Hindlimb muscle (tissue), 1 donor: Measurements from ENCODE around the gene ICAM4. TPM values are rescaled to one million over a fixed set of nuclear protein-coding genes. Genes with fewer than 3 reads are reported as not detected.
"Not testable (repeated sequence)": the region's sequence is repeated elsewhere in the genome, so short reads cannot be mapped to it uniquely, and the experiment has no call there.

Experiments used
- DNase-seq: peaks from one replicate; pipeline ENCODE4 v3.0.0-alpha.2; 2013
- polyA plus RNA-seq: library from polyadenylated mRNA; unstranded; fragments of 120-200 nt; gene quantifications from one replicate; pipeline ENCODE4 v1.2.1, GENCODE V29; 2013; ENCODE audit not compliant: insufficient read length

ICAM4 gene
- polyA plus RNA-seq, 1 donor, result 0.45 TPM

DNA sequence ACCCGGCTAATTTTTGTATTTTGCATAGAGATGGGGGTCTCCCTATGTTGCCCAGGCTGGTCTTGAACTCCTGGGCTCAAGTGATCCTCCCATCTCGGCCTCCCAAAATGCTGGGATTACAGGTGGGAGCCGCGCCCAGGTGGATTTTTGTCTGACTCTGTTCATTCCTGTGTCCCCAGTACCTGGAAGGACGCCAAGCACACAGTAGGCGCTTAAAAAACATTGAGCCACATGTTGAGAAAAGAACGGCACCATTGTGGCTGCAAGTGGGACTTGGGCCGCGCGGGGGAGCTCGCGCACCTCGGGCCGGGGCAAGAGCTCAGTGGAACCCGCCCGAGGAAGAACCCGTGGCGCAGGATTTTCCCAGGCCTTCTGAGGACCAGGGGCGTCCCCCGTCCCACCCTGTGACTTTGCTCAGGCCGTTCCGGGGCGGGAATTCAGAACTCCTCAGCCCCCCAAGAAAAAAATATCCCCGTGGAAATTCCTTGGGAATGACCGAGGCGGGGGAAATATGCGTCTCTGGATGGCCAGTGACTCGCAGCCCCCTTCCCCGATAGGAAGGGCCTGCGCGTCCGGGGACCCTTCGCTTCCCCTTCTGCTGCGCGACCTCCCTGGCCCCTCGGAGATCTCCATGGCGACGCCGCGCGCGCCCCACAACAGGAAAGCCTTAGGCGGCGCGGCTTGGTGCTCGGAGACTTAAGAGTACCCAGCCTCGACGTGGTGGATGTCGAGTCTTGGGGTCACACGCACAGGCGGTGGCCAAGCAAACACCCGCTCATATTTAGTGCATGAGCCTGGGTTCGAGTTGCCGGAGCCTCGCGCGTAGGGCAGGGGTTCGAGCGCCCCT is 17.2 kb upstream of the ICAM4 start:
- DNase-seq, result peak; percentile 80

DNA sequence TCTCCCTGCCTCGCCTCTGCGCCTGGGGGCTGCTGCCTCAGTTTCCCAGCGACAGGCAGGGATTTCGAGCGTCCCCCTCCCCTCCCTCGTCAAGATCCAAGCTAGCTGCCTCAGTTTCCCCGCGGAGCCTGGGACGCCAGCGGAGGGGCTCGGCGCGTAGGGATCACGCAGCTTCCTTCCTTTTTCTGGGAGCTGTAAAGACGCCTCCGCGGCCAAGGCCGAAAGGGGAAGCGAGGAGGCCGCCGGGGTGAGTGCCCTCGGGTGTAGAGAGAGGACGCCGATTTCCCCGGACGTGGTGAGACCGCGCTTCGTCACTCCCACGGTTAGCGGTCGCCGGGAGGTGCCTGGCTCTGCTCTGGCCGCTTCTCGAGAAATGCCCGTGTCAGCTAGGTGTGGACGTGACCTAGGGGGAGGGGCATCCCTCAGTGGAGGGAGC is 16.6 kb upstream of the ICAM4 start:
- DNase-seq, result no peak

DNA sequence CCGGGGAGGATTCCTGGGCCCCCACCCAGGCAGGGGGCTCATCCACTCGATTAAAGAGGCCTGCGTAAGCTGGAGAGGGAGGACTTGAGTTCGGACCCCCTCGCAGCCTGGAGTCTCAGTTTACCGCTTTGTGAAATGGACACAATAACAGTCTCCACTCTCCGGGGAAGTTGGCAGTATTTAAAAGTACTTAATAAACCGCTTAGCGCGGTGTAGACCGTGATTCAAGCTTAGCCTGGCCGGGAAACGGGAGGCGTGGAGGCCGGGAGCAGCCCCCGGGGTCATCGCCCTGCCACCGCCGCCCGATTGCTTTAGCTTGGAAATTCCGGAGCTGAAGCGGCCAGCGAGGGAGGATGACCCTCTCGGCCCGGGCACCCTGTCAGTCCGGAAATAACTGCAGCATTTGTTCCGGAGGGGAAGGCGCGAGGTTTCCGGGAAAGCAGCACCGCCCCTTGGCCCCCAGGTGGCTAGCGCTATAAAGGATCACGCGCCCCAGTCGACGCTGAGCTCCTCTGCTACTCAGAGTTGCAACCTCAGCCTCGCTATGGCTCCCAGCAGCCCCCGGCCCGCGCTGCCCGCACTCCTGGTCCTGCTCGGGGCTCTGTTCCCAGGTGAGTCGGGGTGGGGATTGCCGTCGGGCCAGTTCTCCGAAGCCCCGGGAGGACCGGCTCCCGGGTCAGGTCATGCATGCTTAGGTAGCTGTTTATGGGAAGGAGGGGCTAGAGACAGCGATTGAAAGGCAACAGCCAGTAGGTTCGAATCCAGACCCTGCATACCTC is 15.9 kb upstream of the ICAM4 start, which contains the start of gene ICAM1:
Gene ICAM1, plus strand, starts transcription at position 505 of the 779 bp plus-strand sequence. Its CDS starts 40 bp downstream, at position 545.
- DNase-seq, result no peak

DNA sequence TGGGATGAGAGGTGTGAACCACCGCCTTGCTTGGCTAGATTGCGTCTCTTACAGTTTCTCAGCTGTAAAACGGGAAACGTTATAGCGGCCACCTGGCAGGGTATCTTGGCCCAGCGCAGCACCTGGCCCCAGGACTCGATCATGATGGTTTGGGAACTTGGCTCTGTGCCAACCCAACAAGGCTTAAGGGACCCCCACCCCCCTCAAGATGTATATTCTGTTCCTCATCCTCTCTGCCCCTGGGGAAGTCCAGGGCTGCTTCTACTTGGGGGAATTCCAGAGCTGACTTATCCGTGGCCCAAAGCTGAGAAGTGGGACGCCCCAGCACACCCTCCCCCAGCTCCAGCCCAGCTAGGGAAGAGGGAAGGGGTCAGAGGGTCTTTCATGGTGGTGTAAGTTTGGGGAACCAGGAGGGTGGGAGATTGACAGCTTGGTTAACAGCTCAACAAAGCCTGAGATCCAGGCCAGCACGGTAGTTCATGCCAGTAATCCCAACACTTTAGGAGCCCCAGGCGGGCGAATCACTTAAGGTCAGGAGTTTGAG is 15.1 kb upstream of the ICAM4 start:
- no peak for DNase-seq

DNA sequence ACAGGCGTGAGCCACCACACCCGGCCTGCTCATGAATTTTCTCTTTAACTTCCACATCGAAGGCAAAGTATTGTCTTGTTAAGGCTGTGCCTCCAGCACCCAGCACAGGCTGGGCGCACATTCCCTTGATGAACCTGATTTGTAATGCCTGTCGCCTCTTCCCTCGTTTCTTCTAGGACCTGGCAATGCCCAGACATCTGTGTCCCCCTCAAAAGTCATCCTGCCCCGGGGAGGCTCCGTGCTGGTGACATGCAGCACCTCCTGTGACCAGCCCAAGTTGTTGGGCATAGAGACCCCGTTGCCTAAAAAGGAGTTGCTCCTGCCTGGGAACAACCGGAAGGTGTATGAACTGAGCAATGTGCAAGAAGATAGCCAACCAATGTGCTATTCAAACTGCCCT is 12.2 kb upstream of the ICAM4 start:
- no peak for DNase-seq

DNA sequence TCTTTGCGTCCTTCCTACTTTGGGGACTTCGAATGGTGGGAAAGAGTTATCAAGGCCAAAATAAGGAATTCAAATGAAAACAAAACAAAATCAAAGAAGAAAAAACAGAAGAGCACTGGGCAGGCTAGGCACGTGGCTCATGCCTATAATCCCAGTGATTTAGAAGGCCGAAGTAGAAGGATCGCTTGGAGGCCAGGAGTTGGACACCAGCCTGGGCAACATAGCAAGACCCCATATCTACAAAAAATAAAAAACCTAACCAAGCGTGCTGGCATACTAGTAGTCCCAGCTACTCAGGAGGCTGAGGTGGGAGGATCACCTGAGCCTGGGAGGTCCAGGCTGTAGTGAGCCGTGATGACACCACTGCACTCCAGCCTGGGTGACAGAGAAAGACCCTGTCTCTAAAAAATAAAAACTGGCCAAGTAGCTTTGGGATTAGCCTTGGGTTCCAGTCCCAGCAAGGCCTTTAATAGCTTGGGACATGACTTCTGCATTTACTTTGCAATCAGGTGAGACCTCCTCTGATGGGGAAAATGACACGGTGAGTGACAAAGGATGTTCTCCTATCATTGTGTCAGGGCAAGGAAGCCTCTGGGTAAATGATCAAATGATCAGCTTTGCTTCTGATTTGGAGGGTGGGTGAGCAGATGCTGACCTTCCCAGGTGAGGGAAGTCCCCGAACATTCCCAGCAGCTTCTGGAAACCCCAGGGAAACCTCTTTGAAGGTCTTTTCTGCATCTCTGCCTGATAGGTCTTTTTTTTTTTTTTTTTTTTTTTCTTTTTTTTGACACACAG is 8.8 kb upstream of the ICAM4 start:
- DNase-seq, result no peak

DNA sequence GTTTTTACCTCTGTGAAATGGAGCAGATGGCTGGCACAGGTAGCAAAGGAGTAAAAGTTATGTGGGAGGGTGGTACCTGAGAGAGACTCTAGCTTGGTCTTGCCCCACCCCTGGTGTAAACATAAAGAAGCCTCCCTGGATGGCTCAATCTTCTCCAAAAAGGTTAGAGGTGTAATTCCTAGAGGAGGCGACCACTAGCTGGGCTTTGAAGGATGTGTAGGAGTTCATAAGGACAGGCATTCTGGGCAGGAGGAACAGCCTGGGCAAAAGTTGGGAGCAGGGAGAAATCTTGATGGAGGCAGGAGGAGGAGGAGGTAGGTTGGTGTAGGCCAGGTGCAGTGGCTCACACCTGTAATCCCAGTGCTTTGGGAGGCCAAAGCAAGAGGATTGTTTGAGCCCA is 7.8 kb upstream of the ICAM4 start:
- no peak for DNase-seq

DNA sequence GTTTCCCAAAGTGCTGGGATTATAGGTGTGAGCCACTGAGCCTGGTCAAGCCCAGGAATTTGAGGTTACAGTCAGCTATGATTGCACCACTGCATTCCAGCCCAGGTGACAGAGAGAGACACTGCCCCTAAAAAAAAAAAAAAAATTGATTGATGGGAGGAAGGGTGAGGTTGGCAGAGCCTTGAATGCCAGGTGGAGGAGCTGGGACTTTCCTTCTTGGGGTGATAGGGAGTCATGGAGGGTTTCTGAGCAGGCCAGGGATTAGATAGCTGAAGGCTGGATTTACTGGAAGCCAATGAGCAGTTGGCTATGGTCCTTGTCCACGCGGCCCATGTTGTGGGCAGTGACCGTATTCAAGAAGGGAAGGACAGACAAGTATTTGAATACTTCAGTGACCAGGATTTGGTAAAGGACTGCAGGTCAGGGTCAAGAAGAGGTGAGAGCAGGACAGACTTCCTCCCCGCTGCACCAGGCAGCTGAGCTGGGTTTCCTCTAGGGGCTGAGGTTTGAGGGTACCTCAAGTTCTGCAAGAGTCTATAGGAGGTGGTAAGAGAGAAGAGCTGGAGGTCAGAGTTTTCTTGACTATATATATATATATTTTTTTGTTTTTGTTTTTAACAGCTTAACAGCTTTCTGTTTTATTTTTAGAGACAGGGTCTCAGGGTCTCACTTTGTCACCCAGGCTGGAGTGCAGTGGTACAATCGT is 6.9 kb upstream of the ICAM4 start:
- DNase-seq, result no peak

DNA sequence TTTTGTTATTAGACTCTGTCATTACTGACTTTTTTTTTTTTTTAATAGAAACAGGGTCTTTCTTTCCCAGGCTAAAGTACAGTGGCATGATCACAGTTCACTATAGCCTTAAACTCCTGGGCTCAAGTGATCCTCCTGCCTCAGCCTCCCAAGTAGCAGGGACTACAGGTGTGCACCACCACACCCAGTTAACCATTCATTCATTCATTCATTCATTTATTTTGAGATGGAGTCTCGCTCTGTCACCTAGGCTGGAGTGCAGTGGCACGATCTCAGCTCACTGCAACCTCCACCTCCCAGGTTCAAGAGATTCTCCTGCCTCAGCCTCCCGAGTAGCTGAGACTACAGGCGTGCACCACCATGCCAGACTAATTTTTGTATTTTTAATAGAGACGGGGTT is 4.7 kb upstream of the ICAM4 start:
- DNase-seq, result not testable (repeated sequence)

DNA sequence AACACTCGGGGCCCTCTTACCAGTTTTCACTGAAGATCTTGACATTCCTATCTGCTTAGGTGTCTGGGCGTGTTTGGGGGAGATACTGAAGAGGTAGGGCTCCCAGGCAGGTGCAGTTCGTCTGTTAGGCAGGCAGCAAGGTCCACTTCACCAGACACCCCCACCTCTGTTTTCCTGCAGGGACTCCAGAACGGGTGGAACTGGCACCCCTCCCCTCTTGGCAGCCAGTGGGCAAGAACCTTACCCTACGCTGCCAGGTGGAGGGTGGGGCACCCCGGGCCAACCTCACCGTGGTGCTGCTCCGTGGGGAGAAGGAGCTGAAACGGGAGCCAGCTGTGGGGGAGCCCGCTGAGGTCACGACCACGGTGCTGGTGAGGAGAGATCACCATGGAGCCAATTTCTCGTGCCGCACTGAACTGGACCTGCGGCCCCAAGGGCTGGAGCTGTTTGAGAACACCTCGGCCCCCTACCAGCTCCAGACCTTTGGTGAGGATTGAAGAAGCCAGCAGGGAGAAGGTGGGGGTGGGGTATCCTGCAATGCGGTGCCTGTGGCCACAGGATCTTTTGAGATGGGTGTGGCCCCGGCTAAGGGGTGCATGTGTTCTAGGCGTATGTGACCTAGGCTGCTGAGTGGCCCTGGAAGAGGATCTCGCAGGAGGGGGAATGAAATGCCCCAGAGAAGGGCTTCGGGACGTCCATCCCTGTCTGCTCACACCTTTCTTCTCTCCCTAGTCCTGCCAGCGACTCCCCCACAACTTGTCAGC is 3.3 kb upstream of the ICAM4 start:
- no peak for DNase-seq

DNA sequence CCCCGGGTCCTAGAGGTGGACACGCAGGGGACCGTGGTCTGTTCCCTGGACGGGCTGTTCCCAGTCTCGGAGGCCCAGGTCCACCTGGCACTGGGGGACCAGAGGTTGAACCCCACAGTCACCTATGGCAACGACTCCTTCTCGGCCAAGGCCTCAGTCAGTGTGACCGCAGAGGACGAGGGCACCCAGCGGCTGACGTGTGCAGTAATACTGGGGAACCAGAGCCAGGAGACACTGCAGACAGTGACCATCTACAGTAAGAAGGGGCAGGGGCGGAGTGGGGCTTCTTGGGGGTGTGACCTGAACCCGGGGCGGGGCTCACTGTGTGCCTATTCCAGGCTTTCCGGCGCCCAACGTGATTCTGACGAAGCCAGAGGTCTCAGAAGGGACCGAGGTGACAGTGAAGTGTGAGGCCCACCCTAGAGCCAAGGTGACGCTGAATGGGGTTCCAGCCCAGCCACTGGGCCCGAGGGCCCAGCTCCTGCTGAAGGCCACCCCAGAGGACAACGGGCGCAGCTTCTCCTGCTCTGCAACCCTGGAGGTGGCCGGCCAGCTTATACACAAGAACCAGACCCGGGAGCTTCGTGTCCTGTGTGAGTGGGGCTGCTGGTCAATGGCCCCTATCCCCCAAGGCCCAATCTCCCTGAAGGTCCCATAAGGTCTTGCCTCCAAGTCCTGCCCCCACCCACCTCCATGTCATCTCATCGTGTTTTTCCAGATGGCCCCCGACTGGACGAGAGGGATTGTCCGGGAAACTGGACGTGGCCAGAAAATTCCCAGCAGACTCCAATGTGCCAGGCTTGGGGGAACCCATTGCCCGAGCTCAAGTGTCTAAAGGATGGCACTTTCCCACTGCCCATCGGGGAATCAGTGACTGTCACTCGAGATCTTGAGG is 2.4 kb upstream of the ICAM4 start:
- no peak for DNase-seq

DNA sequence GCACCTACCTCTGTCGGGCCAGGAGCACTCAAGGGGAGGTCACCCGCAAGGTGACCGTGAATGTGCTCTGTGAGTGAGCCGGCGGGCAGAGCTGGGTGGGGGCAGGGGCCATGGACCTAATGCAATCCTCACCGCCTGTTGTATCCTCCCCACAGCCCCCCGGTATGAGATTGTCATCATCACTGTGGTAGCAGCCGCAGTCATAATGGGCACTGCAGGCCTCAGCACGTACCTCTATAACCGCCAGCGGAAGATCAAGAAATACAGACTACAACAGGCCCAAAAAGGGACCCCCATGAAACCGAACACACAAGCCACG is 1.8 kb upstream of the ICAM4 start:
- no peak for DNase-seq

DNA sequence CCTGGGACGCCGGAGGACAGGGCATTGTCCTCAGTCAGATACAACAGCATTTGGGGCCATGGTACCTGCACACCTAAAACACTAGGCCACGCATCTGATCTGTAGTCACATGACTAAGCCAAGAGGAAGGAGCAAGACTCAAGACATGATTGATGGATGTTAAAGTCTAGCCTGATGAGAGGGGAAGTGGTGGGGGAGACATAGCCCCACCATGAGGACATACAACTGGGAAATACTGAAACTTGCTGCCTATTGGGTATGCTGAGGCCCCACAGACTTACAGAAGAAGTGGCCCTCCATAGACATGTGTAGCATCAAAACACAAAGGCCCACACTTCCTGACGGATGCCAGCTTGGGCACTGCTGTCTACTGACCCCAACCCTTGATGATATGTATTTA is 1.4 kb upstream of the ICAM4 start:
- DNase-seq, result no peak

DNA sequence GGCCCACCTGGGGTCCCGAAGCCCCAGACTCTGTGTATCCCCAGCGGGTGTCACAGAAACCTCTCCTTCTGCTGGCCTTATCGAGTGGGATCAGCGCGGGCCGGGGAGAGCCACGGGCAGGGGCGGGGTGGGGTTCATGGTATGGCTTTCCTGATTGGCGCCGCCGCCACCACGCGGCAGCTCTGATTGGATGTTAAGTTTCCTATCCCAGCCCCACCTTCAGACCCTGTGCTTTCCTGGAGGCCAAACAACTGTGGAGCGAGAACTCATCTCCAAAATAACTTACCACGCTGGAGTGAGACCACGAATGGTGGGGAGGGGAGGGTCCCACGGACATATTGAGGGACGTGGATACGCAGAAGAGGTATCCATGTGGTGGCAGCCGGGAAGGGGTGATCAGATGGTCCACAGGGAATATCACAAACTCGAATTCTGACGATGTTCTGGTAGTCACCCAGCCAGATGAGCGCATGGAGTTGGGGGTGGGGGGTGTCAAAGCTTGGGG is 2.0 kb downstream of the ICAM4 start:
- no peak for DNase-seq

DNA sequence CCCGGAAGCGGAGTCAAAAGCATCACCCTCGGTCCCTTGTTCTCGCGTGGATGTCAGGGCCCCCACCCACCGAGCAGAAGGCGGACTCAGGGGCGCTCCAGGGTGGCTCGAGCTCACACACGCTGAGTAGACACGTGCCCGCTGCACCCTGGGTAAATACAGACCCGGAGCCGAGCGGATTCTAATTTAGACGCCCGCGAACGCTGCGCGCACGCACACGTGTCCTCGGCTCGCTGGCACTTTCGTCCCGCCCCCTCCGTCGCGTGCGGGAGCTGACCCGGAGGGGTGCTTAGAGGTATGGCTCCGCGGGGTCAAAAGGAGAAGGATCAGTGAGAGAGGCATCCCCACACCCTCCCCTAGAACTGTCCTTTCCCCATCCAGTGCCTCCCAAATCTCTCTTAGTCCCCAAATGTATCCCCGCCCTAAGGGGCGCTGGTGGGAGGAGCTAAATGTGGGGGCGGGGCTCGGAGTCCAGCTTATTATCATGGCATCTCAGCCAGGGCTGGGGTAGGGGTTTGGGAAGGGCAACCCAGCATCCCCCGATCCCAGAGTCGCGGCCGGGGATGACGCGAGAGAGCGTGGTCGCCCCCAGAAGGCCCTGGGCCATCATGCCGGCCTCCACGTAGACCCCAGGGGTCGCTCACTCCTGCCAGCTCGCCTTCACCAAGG is 2.5 kb downstream of the ICAM4 start:
- no peak for DNase-seq

DNA sequence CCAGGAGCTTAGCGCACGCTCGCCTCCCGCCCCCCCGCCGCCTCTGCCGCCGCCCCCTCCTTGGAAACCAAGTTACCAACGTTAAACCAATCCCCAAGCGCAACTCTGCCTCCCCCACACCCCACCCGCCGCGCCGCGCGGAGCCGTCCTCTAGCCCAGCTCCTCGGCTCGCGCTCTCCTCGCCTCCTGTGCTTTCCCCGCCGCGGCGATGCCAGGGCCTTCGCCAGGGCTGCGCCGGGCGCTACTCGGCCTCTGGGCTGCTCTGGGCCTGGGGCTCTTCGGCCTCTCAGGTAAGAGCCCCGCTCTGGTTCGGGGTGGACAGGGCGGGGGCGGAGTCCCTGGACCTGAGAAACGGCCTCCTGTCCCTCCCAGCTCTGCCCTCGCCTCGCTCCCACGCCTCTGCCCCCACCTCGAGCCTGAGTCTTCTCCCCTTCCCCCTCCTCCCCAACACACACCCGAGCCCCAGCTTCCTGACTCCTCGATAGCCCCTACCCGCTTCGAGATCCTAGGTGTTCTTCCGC is 3.1 kb downstream of the ICAM4 start, which contains the start of gene ICAM5:
Gene ICAM5, plus strand, starts transcription at position 117 of the 521 bp plus-strand sequence. Its CDS starts 92 bp downstream, at position 209.
- DNase-seq, result no peak

DNA sequence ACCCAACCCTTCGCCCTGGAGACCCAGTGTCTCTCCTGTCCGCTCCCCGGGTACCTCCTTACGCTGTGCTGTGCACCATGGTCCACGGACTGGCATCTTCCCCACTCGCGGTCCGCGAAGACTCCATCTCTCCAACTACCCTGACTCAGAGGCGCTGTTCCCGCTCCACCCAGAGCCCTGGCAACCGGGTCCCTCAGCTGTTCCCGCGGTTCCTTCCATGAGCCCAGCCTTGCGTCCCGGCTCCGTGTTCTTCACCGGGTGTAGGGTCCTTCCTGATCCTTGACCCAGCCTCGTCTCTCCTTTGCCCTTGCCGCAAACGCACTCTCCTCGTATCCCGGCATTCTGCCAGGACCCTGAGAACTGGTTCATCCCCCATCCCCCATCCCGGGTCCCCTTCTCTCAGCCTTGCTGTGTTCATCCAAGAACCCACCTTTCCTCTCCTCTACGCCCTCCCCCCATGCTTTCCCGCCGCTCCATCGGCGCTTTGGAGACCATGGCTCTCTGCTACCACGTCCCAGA is 3.7 kb downstream of the ICAM4 start:
- no peak for DNase-seq

DNA sequence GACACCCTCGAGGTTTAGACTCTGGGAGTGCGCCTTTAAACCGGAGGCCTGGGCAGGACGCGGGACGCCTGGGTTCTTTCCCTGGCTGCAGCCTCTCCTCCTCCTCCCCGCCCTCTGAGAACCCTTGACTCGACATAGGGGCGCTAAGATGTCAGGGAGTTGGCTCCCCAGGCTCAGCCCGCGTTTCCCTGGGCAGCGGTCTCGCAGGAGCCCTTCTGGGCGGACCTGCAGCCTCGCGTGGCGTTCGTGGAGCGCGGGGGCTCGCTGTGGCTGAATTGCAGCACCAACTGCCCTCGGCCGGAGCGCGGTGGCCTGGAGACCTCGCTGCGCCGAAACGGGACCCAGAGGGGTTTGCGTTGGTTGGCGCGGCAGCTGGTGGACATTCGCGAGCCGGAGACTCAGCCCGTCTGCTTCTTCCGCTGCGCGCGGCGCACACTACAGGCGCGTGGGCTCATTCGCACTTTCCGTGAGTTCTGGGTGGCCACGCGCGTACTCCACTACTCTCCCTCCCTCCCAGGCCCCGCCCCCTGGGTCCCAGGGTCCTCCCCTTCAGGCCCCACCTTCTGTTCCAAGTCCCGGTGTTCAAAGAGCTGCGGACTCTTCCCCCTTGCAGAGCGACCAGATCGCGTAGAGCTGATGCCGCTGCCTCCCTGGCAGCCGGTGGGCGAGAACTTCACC is 4.3 kb downstream of the ICAM4 start:
- no peak for DNase-seq
